Progenitor cell of endocrine pancreas (in vitro differentiated cells): ENCODE measurements around the gene TSN. TPM values are rescaled to one million over a fixed set of nuclear protein-coding genes. Genes with fewer than 3 reads are reported as not detected.
A peak's percentile ranks its signal among the peaks of the same experiment; 100 is the strongest.

Experiments used
- DNase-seq: peaks from one replicate; pipeline ENCODE4 v3.0.0; 2021; ENCODE audit warnings: low spot score; ENCODE audit not compliant: unreplicated experiment
- H3K27ac Mint-ChIP-seq: 2 replicates; pipeline ENCODE4 v1.8.0; 2021; ENCODE audit warnings: mild to moderate bottlenecking, moderate library complexity, mixed read lengths
- H3K27me3 Mint-ChIP-seq: 2 replicates; pipeline ENCODE4 v1.8.0; 2021; ENCODE audit warnings: mixed read lengths
- H3K36me3 Mint-ChIP-seq: 2 replicates; pipeline ENCODE4 v1.8.0; 2022; ENCODE audit warnings: mixed read lengths; ENCODE audit not compliant: insufficient read depth
- H3K4me1 Mint-ChIP-seq: 2 replicates; pipeline ENCODE4 v1.8.0; 2021; ENCODE audit warnings: low read depth, mixed read lengths
- H3K4me3 Mint-ChIP-seq: 2 replicates; pipeline ENCODE4 v1.8.0; 2021; ENCODE audit warnings: low read depth, mild to moderate bottlenecking, moderate library complexity, mixed read lengths
- H3K9me3 Mint-ChIP-seq: 2 replicates; pipeline ENCODE4 v1.8.0; 2021; ENCODE audit warnings: low read depth, mixed read lengths
- total RNA-seq: library from RNA; stranded (reverse); gene quantifications from 2 replicates; pipeline ENCODE4 v1.2.1, GENCODE V29; 2021
- TF ChIP-seq, protein P1 (sequence below): fragments of 200-600 bp; sonication (generic); IDR thresholded peaks from one replicate; pipeline ENCODE4 v1.5.0; 2021; ENCODE audit warnings: antibody characterized with exemption, mild to moderate bottlenecking; ENCODE audit not compliant: unreplicated experiment

The TSN gene
- total RNA-seq, 1 donor from 2014 or later, result 91.7 TPM

DNA sequence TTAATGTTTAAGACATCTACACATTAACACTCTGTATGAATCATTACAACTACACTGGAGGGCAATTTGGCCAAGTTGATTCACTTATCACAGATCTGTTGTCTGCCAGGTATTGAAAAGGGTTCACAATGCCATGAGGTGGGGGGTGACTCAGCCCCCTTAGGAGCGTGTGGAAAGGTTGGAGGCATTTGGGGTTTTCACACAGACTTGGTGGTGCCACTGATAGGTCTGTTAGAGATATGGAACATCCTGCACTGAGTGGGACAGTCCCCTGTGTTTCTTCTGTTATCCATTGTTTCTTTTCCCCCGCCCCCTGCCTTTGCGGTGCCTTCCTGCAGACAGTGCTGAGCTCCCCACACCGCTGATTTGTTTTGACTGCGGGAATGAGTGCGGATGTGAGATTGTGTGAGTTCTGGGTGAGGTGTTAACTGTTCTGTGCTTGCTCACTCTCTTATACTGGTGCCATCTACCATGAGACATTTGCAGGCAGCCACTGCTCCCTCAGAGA, 9.3 kb upstream of the TSN start:
- no peaks in the 10 kb centered on the region for H3K4me1 Mint-ChIP-seq
- TF ChIP-seq, protein P1, sequence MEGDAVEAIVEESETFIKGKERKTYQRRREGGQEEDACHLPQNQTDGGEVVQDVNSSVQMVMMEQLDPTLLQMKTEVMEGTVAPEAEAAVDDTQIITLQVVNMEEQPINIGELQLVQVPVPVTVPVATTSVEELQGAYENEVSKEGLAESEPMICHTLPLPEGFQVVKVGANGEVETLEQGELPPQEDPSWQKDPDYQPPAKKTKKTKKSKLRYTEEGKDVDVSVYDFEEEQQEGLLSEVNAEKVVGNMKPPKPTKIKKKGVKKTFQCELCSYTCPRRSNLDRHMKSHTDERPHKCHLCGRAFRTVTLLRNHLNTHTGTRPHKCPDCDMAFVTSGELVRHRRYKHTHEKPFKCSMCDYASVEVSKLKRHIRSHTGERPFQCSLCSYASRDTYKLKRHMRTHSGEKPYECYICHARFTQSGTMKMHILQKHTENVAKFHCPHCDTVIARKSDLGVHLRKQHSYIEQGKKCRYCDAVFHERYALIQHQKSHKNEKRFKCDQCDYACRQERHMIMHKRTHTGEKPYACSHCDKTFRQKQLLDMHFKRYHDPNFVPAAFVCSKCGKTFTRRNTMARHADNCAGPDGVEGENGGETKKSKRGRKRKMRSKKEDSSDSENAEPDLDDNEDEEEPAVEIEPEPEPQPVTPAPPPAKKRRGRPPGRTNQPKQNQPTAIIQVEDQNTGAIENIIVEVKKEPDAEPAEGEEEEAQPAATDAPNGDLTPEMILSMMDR, result no peak
- no peak for DNase-seq
- no peaks in the 10 kb centered on the region for H3K9me3 Mint-ChIP-seq
- no peaks in the 10 kb centered on the region for H3K36me3 Mint-ChIP-seq
- no peak overlapping the region for H3K27ac Mint-ChIP-seq
- H3K4me3 Mint-ChIP-seq, result no peak overlapping the region
- no peaks in the 10 kb centered on the region for H3K27me3 Mint-ChIP-seq

- no peak for DNase-seq
- no peaks in the 10 kb centered on the region for H3K4me1 Mint-ChIP-seq
- H3K36me3 Mint-ChIP-seq, result no peaks in the 10 kb centered on the region
- no peak overlapping the region for H3K27ac Mint-ChIP-seq
- no peak overlapping the region for H3K4me3 Mint-ChIP-seq
- no peaks in the 10 kb centered on the region for H3K27me3 Mint-ChIP-seq
- TF ChIP-seq, protein P1, result peak; percentile 25
- no peaks in the 10 kb centered on the region for H3K9me3 Mint-ChIP-seq
Observed at GRCh38 chr2:121748202-121748601, 7.2 kb upstream of the TSN start.

DNA sequence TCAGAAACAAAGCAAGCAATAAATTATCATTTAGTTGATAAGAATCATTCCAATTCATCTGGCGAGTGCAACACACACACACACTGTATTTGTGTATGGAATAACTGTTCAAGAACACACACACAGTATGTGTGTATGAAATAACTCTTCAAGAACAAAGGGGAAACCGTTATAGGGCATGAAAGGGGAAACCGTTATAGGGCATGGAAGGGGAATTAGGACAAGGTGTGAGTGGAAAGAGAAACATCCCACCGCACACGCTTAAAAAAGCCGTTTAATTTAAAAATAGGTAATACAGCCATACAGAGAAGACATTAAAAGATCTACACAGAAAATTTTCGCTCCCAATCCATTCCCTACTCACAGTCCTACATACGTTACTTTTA, 607 bp upstream of the TSN start:
- Mint-ChIP-seq H3K4me1 (peaks cover 16% of the 10 kb centered on the region), H3K9me3 (no peaks in the 10 kb centered on the region), H3K4me3 (peak overlapping the region; percentile 93), H3K36me3 (peaks cover 1% of the 10 kb centered on the region), H3K27me3 (no peaks in the 10 kb centered on the region), H3K27ac (peak overlapping the region; percentile 77)
- TF ChIP-seq, protein P1, result no peak
- DNase-seq, result no peak

DNA sequence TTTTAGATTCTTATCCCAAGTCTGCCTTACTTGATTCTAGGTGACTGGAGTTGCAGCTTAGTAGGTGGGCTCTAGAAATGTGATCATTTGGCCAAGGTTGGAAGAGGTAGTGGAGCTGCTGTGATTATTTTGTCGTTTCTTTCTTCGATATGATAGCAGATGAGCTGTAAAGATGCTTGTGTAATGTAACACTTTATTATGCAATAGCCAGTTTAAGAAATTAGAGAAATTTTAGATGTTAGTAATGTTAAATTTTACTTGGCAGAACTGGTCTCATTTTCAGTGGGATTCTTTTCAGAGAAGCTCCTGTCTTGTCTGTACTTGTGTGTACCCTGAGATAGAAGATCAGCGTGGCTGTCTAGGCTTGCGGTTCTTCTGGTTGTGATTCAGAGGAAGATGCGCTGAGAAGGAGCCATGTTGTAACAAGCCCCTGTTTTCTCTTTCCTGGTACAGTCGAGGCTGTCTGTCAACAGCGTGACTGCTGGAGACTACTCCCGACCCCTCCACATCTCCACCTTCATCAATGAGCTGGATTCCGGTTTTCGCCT, 9.3 kb downstream of the TSN start:
- Mint-ChIP-seq H3K4me3 (no peak overlapping the region), H3K36me3 (peaks cover 39% of the 10 kb centered on the region), H3K4me1 (peaks cover 7% of the 10 kb centered on the region), H3K27me3 (no peaks in the 10 kb centered on the region), H3K9me3 (no peaks in the 10 kb centered on the region), H3K27ac (no peak overlapping the region)
- TF ChIP-seq, protein P1, result no peak
- DNase-seq, result no peak

DNA sequence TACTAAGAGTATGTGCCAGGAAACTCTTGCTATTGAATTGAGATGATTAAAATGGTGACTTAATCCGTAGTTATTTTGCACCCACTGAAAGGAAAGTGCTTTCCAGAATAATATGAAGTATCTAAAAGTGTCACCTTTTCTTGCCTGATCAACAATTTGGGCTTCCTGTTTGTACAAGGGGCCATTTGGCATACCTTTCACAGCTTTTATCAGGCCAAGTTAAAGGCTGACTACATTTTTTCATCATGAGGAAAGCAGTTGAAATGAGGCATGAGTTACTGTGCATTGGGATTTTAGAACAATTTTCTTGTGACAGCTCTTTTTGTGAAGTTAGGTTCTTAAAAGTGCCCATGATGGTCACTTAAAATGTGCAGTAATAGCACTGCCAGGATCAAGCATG, 11.2 kb downstream of the TSN start:
- Mint-ChIP-seq H3K36me3 (peaks cover 37% of the 10 kb centered on the region), H3K9me3 (no peaks in the 10 kb centered on the region), H3K27me3 (no peaks in the 10 kb centered on the region), H3K27ac (peak overlapping the region; percentile 91), H3K4me1 (peaks cover 7% of the 10 kb centered on the region), H3K4me3 (no peak overlapping the region)
- TF ChIP-seq, protein P1, result no peak
- no peak for DNase-seq
